Small intestine (tissue), 7 donors: ENCODE data around the gene IFNA17. TPM values are rescaled to one million over a fixed set of nuclear protein-coding genes. Genes with fewer than 3 reads are reported as not detected.
"Not testable (repeated sequence)": the region's sequence is repeated elsewhere in the genome, so short reads cannot be mapped to it uniquely, and the experiment has no call there.

ENCODE experiments used
- DNase-seq, 2 donors: peaks; one replicate each; pipeline versions ENCODE4 v3.0.0 to v3.0.0-alpha.2; 2013
- FAIRE-seq: peaks from 2 replicates; lab custom pipeline; 2012; peaks lifted over from hg19 to GRCh38; lab: Jason Lieb, UNC
- H3K27ac ChIP-seq, 3 donors: one replicate each; pipeline ENCODE4 v1.5.1; 2013; ENCODE audit warnings: low read length in 2 of 3, mild to moderate bottlenecking in 2 of 3, control low read depth in 1 of 3, inconsistent platforms in 1 of 3, low read depth in 1 of 3, moderate library complexity in 1 of 3
- H3K27me3 ChIP-seq, 3 donors: one replicate each; pipeline ENCODE4 v1.6.1; 2013; ENCODE audit warnings: low read length in 3 of 3, inconsistent platforms in 1 of 3; ENCODE audit not compliant: control insufficient read depth in 3 of 3, insufficient read depth in 3 of 3
- H3K36me3 ChIP-seq, 3 donors: one replicate each; pipeline ENCODE4 v1.6.1; 2013; ENCODE audit warnings: low read length in 3 of 3, inconsistent platforms in 1 of 3, low read depth in 1 of 3, mild to moderate bottlenecking in 1 of 3, moderate library complexity in 1 of 3; ENCODE audit not compliant: control insufficient read depth in 3 of 3, insufficient read depth in 2 of 3
- H3K4me1 ChIP-seq, 3 donors: one replicate each; pipeline ENCODE4 v1.6.1; 2013; ENCODE audit warnings: low read length in 2 of 3, inconsistent platforms in 1 of 3, low read depth in 1 of 3, mild to moderate bottlenecking in 1 of 3, moderate library complexity in 1 of 3; ENCODE audit not compliant: control insufficient read depth in 3 of 3, insufficient read depth in 2 of 3
- H3K4me3 ChIP-seq, 3 donors: one replicate each; pipeline ENCODE4 v1.5.1; 2013; ENCODE audit warnings: low read length in 3 of 3, control low read depth in 1 of 3, inconsistent platforms in 1 of 3, low read depth in 1 of 3, mild to moderate bottlenecking in 1 of 3, moderate library complexity in 1 of 3
- H3K9me3 ChIP-seq, 2 donors: one replicate each; pipeline ENCODE4 v1.6.1; 2013; ENCODE audit warnings: low read depth in 1 of 2, low read length in 1 of 2; ENCODE audit not compliant: control insufficient read depth in 2 of 2, insufficient read depth in 1 of 2
- WGBS, 3 donors: extraction: QIAGEN DNeasy Blood & Tissue Kit; methylation state at CpG; one replicate each; pipeline ENCODE4 v1.1.7; 2013; 5-methylcytosine and 5-hydroxymethylcytosine counted together
- polyA plus RNA-seq, 4 donors: library from polyadenylated mRNA; stranded (reverse) in 3 of 4; unstranded in 1 of 4; fragments of 200-250 nt in 3 of 4; fragments of 120-200 nt in 1 of 4; gene quantifications; one replicate each; pipeline versions ENCODE4 v1.2.1 to v1.2.3, GENCODE V29; 2013
- donor health status: healthy with polysubstance abuse.
- donor health status: control.
- donor health status: control.
- donor health status: Bipolar disorder and iron deficiency.
- donor health status: healthy.

The IFNA17 gene
- polyA plus RNA-seq, 4 donors = not detected

DNA sequence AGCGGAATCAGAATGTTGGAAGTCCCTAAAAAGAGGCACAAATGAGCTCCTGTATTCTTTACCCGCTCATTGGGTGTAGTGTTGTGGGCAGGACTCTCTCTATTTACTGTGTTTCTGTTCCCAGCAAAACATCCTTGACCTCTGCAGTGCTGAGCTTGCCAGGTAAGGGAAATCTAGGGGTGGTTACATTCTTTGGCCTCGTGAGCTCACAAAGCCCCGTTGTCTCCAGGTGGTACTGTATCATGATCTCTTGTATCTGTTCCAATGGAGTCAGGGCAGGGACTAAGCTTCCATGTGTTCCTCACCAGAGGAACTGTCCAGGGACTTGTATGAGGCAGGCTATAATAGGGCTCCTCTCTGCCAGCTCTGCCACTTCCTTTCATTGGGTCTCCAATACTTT lies 23.6 kb upstream of the IFNA17 start:
- Histone ChIP-seq H3K27ac (no peak overlapping the region), H3K36me3 (no peaks in the 10 kb centered on the region), H3K4me1 (no peaks in the 10 kb centered on the region), H3K27me3 (peaks cover 0 to 5% (median 0%) of the 10 kb centered on the region in 3 donors), H3K4me3 (no peak overlapping the region), H3K9me3 (no peaks in the 10 kb centered on the region)
- 42 to 65% (median 49%) methylated on average over 4 of the region's 4 CpGs for WGBS, 3 donors
- FAIRE-seq (no peak), DNase-seq (no peak)

- H3K36me3 ChIP-seq = no peaks in the 10 kb centered on the region
- WGBS, 3 donors = 14 to 44% (median 21%) methylated on average over 1 of the region's 1 CpG
- no peak overlapping the region for H3K4me3 ChIP-seq
- H3K4me1 ChIP-seq = no peaks in the 10 kb centered on the region
- H3K27me3 ChIP-seq = peaks cover 0 to 5% (median 0%) of the 10 kb centered on the region in 3 donors
- no peak overlapping the region for H3K27ac ChIP-seq
- H3K9me3 ChIP-seq = no peaks in the 10 kb centered on the region
- FAIRE-seq (no peak), DNase-seq (no peak)
These were observed 23.2 kb upstream of the IFNA17 start for GRCh38 chr9:21251190-21251589.

GRCh38 chr9:21244836-21245235 lies 16.8 kb upstream of the IFNA17 start:
- DNase-seq = no peak
- Histone ChIP-seq H3K9me3 (no peaks in the 10 kb centered on the region), H3K4me1 (no peaks in the 10 kb centered on the region), H3K27me3 (no peaks in the 10 kb centered on the region), H3K27ac (no peak overlapping the region), H3K36me3 (no peaks in the 10 kb centered on the region), H3K4me3 (no peak overlapping the region)
- 58 to 68% (median 63%) methylated on average over 2 of the region's 2 CpGs for WGBS, 3 donors
- no peak for FAIRE-seq

DNA sequence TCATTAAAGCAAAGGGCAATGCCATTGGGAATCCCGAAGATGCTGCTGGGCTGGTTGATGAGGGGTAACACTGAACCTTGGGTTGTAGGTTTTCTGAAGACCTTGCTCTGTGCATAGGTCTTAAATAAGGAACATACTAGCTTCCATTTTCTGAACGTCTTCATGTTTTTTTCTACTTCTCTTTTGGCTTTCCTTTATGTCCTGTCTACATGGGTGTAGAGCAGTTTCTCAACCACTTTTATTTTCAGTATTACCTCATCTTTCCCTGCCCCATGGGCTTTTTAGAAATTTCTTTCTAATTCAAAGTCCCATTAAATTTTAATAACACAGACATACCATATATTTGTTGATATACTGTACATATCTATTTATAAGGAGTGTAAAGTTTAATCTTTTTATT lies 11.9 kb upstream of the IFNA17 start, which contains the start of gene IFNA14:
Gene IFNA14, minus strand, starts transcription at position 95 of the 400 bp plus-strand sequence. Its CDS starts 70 bp downstream, at position 25.
- Histone ChIP-seq H3K36me3 (no peaks in the 10 kb centered on the region), H3K4me1 (no peaks in the 10 kb centered on the region), H3K27ac (no peak within 1 kb of the TSS), H3K27me3 (no peaks in the 10 kb centered on the region), H3K9me3 (no peaks in the 10 kb centered on the region), H3K4me3 (no peak within 1 kb of the TSS)
- FAIRE-seq (no peak), DNase-seq (no peak)
- 62 to 74% (median 71%) methylated on average over 2 of the region's 2 CpGs for WGBS, 3 donors

DNA sequence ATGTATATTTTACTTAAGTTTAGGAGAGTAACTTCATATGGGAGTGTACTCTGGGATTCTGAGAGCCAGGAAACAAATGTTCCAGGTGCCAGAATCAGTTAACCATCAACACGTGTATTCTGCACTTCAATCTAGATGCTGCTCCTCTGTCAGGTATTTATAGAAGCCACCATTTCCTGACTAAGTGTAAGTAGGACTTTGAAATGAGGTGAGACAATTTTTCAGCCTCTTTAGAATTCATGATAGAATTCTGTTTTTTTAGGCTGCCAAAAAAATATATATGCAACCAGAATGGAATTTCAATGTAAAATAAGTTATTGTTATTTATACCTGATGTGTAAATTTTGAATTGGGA lies 8.3 kb upstream of the IFNA17 start:
- not testable (repeated sequence) for H3K36me3 ChIP-seq, H3K9me3 ChIP-seq, FAIRE-seq, DNase-seq, H3K4me1 ChIP-seq, H3K4me3 ChIP-seq, H3K27ac ChIP-seq, H3K27me3 ChIP-seq
- 4 to 14% (median 14%) methylated on average over 1 of the region's 1 CpG for WGBS, 3 donors

GRCh38 chr9:21235468-21236359 lies 7.7 kb upstream of the IFNA17 start:
- not testable (repeated sequence) for H3K36me3 ChIP-seq, H3K27me3 ChIP-seq, H3K27ac ChIP-seq, H3K9me3 ChIP-seq, FAIRE-seq, H3K4me1 ChIP-seq, H3K4me3 ChIP-seq
- DNase-seq = peak; percentile 30 to 50
- 34 to 36% (median 34%) methylated on average over 8 of the region's 8 CpGs for whole genome bisulfite sequencing, 3 donors

- no peak overlapping the region for H3K4me3 ChIP-seq
- WGBS, 3 donors = 76 to 87% (median 85%) methylated on average over 4 of the region's 4 CpGs
- DNase-seq (no peak), FAIRE-seq (no peak)
- H3K27me3 ChIP-seq = no peaks in the 10 kb centered on the region
- H3K36me3 ChIP-seq = no peaks in the 10 kb centered on the region
- H3K4me1 ChIP-seq = no peaks in the 10 kb centered on the region
- no peaks in the 10 kb centered on the region for H3K9me3 ChIP-seq
- no peak overlapping the region for H3K27ac ChIP-seq
These were observed 6.2 kb upstream of the IFNA17 start for GRCh38 chr9:21234153-21234687.

DNA sequence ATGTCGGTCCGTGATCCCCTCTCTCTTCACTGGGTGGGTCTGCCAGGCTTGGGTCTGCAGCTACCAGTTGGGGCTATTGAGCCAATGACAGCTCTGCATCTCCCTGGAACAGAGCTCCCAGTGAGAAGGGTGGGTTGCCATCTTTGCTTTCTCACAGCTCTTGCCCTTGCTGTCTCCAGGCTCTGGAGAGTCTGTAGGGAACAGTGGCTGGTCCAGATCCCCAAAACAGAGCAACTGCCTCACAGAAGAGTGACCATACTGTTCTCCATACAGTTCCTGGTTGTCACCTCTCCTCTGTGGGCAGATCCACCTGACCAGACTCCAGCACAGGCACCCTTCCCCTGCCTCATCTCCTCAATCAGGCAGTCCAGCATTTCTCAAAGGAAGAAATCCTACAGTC lies 5.2 kb upstream of the IFNA17 start:
- H3K27me3 ChIP-seq = no peaks in the 10 kb centered on the region
- H3K4me3 ChIP-seq = no peak overlapping the region
- FAIRE-seq = no peak
- H3K27ac ChIP-seq = no peak overlapping the region
- no peaks in the 10 kb centered on the region for H3K36me3 ChIP-seq
- no peaks in the 10 kb centered on the region for H3K9me3 ChIP-seq
- no peak for DNase-seq
- H3K4me1 ChIP-seq = no peaks in the 10 kb centered on the region
- WGBS, 3 donors = 86 to 94% (median 93%) methylated on average over 2 of the region's 2 CpGs
